NCI-H1417 treated with DMSO at 0.1 percent for 48 hours (cell line): Measurements from ENCODE around the gene TEX22.

ENCODE experiments used
- DNase-seq: peaks from one replicate; lab custom pipeline; 2025; lab: John Stamatoyannopoulos, UW

The TEX22 gene

DNA sequence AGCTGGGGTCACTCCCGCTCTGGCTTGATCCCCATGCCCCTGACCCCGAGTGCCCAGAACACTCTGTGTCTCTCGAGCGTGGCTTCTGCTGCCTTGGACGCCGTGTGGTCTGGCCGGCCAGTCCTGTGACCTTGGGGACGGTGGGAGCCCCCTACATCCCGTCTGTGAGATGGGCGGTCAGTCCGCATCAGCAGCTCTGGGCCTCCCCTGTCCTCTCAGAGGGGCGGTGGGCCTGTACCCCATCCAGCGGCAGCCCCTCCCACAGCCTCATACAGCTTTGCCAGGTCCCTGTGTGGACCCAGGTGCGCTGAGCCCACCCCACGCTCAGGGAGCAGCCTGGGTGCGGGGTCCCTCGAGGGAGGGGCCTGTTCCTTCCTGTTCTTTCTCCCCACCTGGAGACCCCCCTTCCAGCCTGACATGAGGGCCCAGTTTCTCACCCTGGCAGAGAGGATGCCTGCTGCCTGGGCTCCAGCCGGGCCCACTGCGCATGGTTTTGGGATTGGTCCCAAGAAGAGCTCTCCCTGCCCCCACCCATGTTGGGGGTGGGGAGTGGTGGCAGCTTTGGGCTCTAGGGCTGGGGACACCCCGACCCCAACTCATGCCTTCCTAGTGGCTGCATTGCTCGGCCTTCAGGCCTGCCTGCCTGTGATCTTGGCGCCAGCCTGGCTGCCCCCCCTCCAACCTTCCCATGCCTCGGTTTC is 22.8 kb downstream of the TEX22 start:
- DNase-seq = no peak

GRCh38 chr14:105421723-105422615 is 23.6 kb downstream of the TEX22 start:
- DNase-seq = no peak

GRCh38 chr14:105422695-105423487 is 24.6 kb downstream of the TEX22 start:
- DNase-seq = no peak

DNA sequence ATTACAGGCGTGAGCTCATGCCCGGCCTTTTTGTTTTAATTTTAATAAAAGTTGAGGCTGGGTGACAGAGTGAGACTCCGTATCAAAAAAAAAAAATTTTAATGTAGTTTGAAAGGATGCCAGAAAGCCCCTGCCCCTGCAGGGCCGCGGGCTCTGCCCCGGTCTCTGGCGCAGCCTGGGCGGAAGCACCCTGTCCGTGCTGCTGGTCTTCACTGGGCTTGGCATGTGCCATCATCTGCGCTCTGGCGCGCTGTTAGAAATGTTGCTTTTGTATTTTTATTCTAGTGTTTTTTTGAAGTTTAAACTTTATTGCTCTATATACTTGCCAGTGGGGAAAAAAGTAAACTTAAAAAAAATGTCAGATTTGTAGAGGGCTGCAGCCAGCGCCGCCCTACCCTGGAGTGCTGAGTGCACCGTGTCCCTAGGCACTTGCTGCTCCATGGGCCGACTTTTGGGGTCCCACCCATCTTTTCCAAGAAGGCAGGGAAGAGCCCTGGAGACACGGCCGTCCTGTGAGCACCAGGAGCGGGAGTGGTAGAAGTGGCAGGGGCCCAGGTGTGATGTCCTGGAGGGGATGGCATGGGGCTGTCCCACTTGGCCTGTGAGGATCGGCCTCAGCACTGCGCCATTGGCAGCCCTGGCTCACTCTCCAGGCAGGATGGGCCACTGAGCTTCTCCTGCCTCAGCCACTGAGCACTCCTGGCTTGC is 25.3 kb downstream of the TEX22 start:
- no peak for DNase-seq

GRCh38 chr14:105424861-105425260 is 26.5 kb downstream of the TEX22 start:
- no peak for DNase-seq

DNA sequence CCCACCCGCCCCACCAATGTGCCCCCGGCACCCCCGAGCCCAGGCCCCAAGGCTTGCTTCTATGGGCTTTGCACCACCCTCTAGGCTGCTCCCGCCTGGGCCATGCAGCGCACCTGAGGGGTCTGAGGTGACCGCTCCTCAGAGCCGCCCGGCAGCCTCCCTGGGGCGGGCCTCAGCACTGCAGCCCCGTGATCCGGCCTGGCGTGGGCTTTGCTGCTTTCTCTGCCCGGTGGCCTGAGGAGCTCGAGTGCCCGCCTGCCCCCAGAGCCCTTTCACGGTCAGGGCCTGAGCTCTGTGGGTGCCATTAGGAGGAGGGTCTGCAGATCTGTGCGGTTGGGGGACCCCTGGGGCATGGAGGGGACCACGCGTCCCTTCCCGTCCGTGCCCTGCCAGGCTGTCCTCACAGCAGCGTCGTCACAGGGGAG is 27.5 kb downstream of the TEX22 start:
- no peak for DNase-seq

- DNase-seq = no peak
These were observed 28.2 kb downstream of the TEX22 start for GRCh38 chr14:105426416-105427130.

- DNase-seq = no peak
These were observed 29.1 kb downstream of the TEX22 start for GRCh38 chr14:105427412-105427811.

GRCh38 chr14:105427936-105428485 is 29.7 kb downstream of the TEX22 start:
- DNase-seq = no peak

- DNase-seq = no peak
These were observed 31.7 kb downstream of the TEX22 start for GRCh38 chr14:105430042-105430441.

DNA sequence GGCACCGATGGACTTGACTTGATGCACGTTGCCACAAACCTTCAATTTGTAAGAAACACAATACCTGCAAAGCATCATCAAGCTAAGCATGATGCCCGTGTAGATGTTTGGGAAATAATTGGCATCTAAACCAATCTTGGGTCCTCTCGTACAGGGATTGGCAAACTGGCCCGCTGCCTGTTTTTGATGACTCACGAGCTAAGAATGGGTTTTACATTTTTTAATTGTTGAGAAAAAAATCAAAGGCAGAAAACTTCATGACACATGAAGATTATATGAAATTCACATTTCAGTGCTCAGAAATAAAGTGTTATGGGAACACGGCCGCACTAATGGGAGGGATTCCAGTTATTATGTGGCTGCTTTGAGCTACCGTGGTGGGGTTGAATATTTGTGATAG is 32.2 kb downstream of the TEX22 start:
- no peak for DNase-seq

DNA sequence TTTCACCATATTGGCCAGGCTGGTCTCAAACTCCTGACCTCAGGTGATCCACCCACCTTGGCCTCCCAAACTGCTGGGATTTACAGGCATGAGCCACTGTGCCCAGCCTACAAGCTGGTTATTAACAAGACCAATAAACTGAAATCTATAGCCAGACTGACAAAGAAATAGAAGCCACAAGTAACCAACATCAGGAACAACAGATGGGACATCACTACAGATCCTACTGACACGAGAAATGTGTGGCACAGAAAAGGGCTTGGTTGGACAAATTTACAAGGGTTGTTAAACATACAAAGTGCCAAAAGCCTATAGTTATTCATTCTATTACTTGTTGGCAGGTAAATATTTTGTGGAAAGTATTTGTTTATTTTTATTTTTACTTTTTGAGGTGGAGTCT is 32.9 kb downstream of the TEX22 start:
- no peak for DNase-seq

- no peak for DNase-seq
These were observed 34.3 kb downstream of the TEX22 start for GRCh38 chr14:105432657-105433056.

GRCh38 chr14:105433161-105433605 is 34.8 kb downstream of the TEX22 start:
- DNase-seq = no peak

DNA sequence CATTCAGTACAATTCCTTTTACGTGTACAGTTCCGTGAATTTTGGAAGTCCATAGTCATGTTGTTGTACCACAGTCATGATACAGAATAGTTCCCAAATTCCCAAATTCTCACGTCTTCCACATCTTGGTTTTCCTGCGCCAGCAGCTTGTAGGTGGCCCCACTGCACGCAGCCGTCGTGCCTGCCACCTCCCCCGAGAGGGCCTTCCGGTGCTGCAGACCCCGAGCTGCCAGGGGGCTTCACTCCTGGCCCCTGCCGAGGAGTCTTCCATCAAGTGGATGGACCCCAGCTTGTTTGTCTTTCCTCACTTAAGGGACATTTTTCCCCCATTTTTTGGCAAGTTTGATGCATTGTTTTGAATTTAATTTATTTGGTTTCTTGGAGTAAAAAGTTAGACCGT is 38.1 kb downstream of the TEX22 start:
- DNase-seq = no peak

DNA sequence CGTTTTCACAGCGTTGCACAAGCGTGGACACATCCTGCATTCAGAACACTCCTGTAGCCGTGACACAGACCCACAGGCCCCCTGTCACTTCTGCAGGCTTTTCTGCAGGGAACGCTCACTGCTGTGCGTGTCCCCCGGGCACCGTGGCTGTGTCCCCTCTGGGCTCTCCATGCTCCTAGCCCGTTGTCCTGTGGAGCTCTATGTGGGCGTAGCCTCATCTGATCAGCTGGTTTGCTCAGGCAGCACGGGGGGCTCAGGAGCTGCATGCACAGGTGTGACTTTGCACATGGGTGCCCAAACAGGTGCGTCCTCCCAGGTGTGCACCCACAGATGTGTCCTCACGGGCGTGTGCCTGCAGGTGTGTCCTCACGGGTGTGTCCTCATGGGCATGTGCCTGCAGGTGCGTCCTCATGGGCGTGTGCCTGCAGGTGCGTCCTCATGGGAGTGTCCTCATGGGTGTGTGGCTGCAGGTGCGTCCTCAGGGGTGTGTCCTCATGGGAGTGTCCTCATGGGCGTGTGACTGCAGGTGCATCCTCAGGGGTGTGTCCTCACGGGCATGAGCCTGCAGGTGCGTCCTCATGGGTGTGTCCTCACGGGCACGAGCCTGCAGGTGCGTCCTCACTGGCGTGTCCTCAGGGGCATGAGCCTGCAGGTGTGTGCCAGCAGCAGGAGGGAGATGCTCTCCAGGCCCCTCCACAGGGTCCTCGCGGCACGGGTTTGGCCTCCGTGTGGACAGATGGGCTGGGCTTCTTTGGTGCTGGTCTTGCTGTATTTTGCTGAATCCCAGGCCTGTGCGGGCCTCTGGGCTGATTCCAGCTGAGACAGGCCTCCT is 38.8 kb downstream of the TEX22 start:
- no peak for DNase-seq

DNA sequence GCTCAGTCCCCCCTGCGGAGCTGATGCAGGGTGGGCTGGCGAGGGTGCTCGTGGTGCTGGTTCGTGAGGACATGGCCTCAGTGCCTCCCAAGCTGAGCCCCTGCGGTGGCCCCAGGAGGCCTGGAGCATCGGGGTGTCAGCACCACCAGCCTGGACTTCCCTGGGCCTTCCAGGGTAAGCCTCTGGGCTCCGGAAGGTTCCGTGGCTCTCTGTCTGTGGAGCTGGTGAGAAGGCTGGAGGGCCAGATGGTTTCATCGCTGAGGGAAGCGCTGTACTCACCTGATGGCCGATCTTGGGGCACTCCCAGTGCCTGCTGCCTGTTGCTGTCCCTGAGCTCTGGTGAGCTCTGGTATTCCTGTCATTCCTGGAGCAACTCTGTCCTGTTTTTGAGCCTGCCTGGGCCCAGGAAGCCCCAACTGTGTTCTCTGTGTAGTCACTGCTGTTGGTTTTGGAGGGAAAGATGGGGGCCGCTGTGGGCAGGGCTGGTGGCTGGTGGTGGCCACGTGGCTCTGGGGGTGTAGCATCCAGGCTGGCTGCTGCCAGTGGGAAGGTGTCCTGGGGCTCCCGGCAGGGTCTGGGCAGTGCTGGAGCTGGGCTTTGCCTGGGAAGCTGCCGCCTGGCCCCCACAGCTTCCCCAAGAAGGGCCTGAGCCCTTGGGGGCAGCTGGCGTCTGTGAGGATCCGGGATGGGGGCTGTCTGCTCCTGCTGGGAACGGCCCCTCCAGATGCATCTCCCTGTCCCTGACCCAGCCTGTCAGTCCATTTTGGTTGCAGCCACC is 39.6 kb downstream of the TEX22 start:
- no peak for DNase-seq

GRCh38 chr14:105439179-105439578 is 40.8 kb downstream of the TEX22 start:
- no peak for DNase-seq
